ENCODE data around the gene TLR4. TPM values are rescaled to one million over a fixed set of nuclear protein-coding genes. Genes with fewer than 3 reads are reported as not detected.

TLR4 gene
- 7.1 and 83.6 TPM in 2 replicates for total RNA-seq (ENCODE audit: low replicate concordance)

GRCh38 chr9:117704024-117704575 lies at the start of gene TLR4:
Gene TLR4 (plus strand): TSS chr9:117704403. CDS start chr9:117704473, 70 bp downstream.

Data from smooth muscle cell of the coronary artery (primary cell).